Measurements from ENCODE around the gene MLN. TPM values are rescaled to one million over a fixed set of nuclear protein-coding genes. Genes with fewer than 3 reads are reported as not detected.
A peak's percentile ranks its signal among the peaks of the same experiment; 100 is the strongest.

MLN gene
- total and polyA plus RNA-seq, 7 experiments from 2014 or later, result not detected

GRCh38 chr6:33816911-33817310 lies 13.1 kb upstream of the MLN start:
- DNase-seq (no peak), ATAC-seq (no peak)
- H3K27me3 Mint-ChIP-seq, result peaks cover 20 to 41% (median 33%) of the 10 kb centered on the region in 5 donors
- H3K4me3 Mint-ChIP-seq, result no peak overlapping the region
- H3K4me1 ChIP-seq (ENCODE audit: control insufficient read depth in 2 of 2, insufficient read depth in 2 of 2, low read length in 2 of 2), result no peaks in the 10 kb centered on the region
- ChIA-PET CTCF (no interaction called here), POLR2A (no interaction called here)
- peaks cover 0 to 15% (median 8%) of the 10 kb centered on the region in 7 donors for H3K4me1 Mint-ChIP-seq
- intact Hi-C loops (cut with micrococcal nuclease), result no loop called here
- H3K27ac ChIP-seq (ENCODE audit: low read depth, low read length), result no peak overlapping the region
- H3K36me3 ChIP-seq (ENCODE audit: control insufficient read depth in 2 of 3, insufficient read depth in 3 of 3, low read length in 3 of 3), result no peaks in the 10 kb centered on the region
- H3K27me3 ChIP-seq (ENCODE audit: control insufficient read depth in 2 of 2, insufficient read depth in 2 of 2, low read length in 2 of 2), result peaks cover 0 to 6% of the 10 kb centered on the region in 2 donors
- no peak overlapping the region for H3K4me3 ChIP-seq (ENCODE audit: low read length)
- H3K9me3 ChIP-seq (ENCODE audit: control insufficient read depth in 2 of 3, low read length in 3 of 3), result no peaks in the 10 kb centered on the region
- H3K36me3 Mint-ChIP-seq, result peaks cover 0 to 5% (median 0%) of the 10 kb centered on the region in 5 donors
- peaks cover 0 to 4% (median 0%) of the 10 kb centered on the region in 11 donors for H3K9me3 Mint-ChIP-seq
- H3K27ac Mint-ChIP-seq, result no peak overlapping the region

GRCh38 chr6:33815854-33816253 lies 12.1 kb upstream of the MLN start:
- Mint-ChIP-seq H3K9me3 (peaks cover 0 to 4% (median 0%) of the 10 kb centered on the region in 11 donors), H3K4me1 (peaks cover 0 to 11% (median 6%) of the 10 kb centered on the region in 7 donors), H3K27me3 (peaks cover 27 to 49% (median 43%) of the 10 kb centered on the region in 5 donors), H3K4me3 (peak overlapping the region in 1 of 10 donors; percentile 37), H3K36me3 (peaks cover 0 to 5% (median 0%) of the 10 kb centered on the region in 5 donors), H3K27ac (no peak overlapping the region)
- no peaks in the 10 kb centered on the region for H3K4me1 ChIP-seq (ENCODE audit: control insufficient read depth in 2 of 2, insufficient read depth in 2 of 2, low read length in 2 of 2)
- H3K4me3 ChIP-seq (ENCODE audit: low read length), result no peak overlapping the region
- POLR2A ChIA-PET, result interaction anchor here (0.8 kb wide), 1 partner anchor 61 kb away, joined by 3 read pairs; no protein-coding TSS in a partner anchor
- no peak for DNase-seq
- H3K9me3 ChIP-seq (ENCODE audit: control insufficient read depth in 2 of 3, low read length in 3 of 3), result no peaks in the 10 kb centered on the region
- H3K27me3 ChIP-seq (ENCODE audit: control insufficient read depth in 2 of 2, insufficient read depth in 2 of 2, low read length in 2 of 2), result peaks cover 0 to 6% of the 10 kb centered on the region in 2 donors
- CTCF ChIA-PET, result interaction anchor here (0.9 kb wide), 1 partner anchor 10 kb away, joined by 3 read pairs; no protein-coding TSS in a partner anchor
- intact Hi-C loops (cut with micrococcal nuclease), result no loop called here
- no peaks in the 10 kb centered on the region for H3K36me3 ChIP-seq (ENCODE audit: control insufficient read depth in 2 of 3, insufficient read depth in 3 of 3, low read length in 3 of 3)
- no peak overlapping the region for H3K27ac ChIP-seq (ENCODE audit: low read depth, low read length)
- ATAC-seq, result peak; percentile 42

GRCh38 chr6:33813990-33814985 lies 10.5 kb upstream of the MLN start:
- Mint-ChIP-seq H3K27me3 (peaks cover 30 to 54% (median 51%) of the 10 kb centered on the region in 5 donors), H3K27ac (no peak overlapping the region), H3K36me3 (peaks cover 0 to 5% (median 0%) of the 10 kb centered on the region in 5 donors), H3K9me3 (peaks cover 0 to 4% (median 0%) of the 10 kb centered on the region in 11 donors), H3K4me1 (peaks cover 1 to 8% (median 4%) of the 10 kb centered on the region in 7 donors), H3K4me3 (no peak overlapping the region)
- intact Hi-C loops (cut with micrococcal nuclease), result loop anchor here in 1 of 2 donors (2.0 kb wide), 1 partner anchor 25 kb away; the partner anchor contains the start of gene LEMD2
- Histone ChIP-seq H3K27me3 (ENCODE audit: control insufficient read depth in 2 of 2, insufficient read depth in 2 of 2, low read length in 2 of 2) (peaks cover 0 to 6% of the 10 kb centered on the region in 2 donors), H3K27ac (ENCODE audit: low read depth, low read length) (no peak overlapping the region), H3K9me3 (ENCODE audit: control insufficient read depth in 2 of 3, low read length in 3 of 3) (no peaks in the 10 kb centered on the region), H3K4me1 (ENCODE audit: control insufficient read depth in 2 of 2, insufficient read depth in 2 of 2, low read length in 2 of 2) (no peaks in the 10 kb centered on the region), H3K36me3 (ENCODE audit: control insufficient read depth in 2 of 3, insufficient read depth in 3 of 3, low read length in 3 of 3) (no peaks in the 10 kb centered on the region), H3K4me3 (ENCODE audit: low read length) (no peak overlapping the region)
- DNase-seq, result no peak
- ChIA-PET POLR2A (no interaction called here), CTCF (no interaction called here)
- ATAC-seq, result no peak

- no peaks in the 10 kb centered on the region for H3K36me3 ChIP-seq (ENCODE audit: control insufficient read depth in 2 of 3, insufficient read depth in 3 of 3, low read length in 3 of 3)
- ATAC-seq, result no peak
- H3K4me1 ChIP-seq (ENCODE audit: control insufficient read depth in 2 of 2, insufficient read depth in 2 of 2, low read length in 2 of 2), result no peaks in the 10 kb centered on the region
- Mint-ChIP-seq H3K4me1 (peaks cover 5 to 15% (median 10%) of the 10 kb centered on the region in 7 donors), H3K4me3 (no peak overlapping the region), H3K27ac (peak overlapping the region in 1 of 9 donors; percentile 51), H3K36me3 (peaks cover 0 to 5% (median 0%) of the 10 kb centered on the region in 5 donors), H3K27me3 (peaks cover 30 to 61% (median 54%) of the 10 kb centered on the region in 5 donors), H3K9me3 (peaks cover 0 to 4% (median 0%) of the 10 kb centered on the region in 11 donors)
- CTCF ChIA-PET, result interaction anchor here (0.5 kb wide), 1 partner anchor 171 kb away, joined by 3 read pairs; no protein-coding TSS in a partner anchor
- intact Hi-C loops (cut with micrococcal nuclease), result loop anchor here in 1 of 2 donors (2.0 kb wide), 1 partner anchor 25 kb away; the partner anchor contains the start of gene LEMD2
- POLR2A ChIA-PET, result no interaction called here
- H3K27me3 ChIP-seq (ENCODE audit: control insufficient read depth in 2 of 2, insufficient read depth in 2 of 2, low read length in 2 of 2), result peaks cover 0 to 6% of the 10 kb centered on the region in 2 donors
- no peak for DNase-seq
- no peak overlapping the region for H3K27ac ChIP-seq (ENCODE audit: low read depth, low read length)
- no peaks in the 10 kb centered on the region for H3K9me3 ChIP-seq (ENCODE audit: control insufficient read depth in 2 of 3, low read length in 3 of 3)
- H3K4me3 ChIP-seq (ENCODE audit: low read length), result no peak overlapping the region
Measured at GRCh38 chr6:33813246-33813904, 9.6 kb upstream of the MLN start.

GRCh38 chr6:33812669-33813068 lies 8.9 kb upstream of the MLN start:
- DNase-seq, result peak in 4 of 9 donors; percentile 22 to 61 (median 26)
- H3K27ac ChIP-seq (ENCODE audit: low read depth, low read length), result no peak overlapping the region
- no peaks in the 10 kb centered on the region for H3K9me3 ChIP-seq (ENCODE audit: control insufficient read depth in 2 of 3, low read length in 3 of 3)
- Mint-ChIP-seq H3K27ac (no peak overlapping the region), H3K4me3 (no peak overlapping the region), H3K9me3 (peaks cover 0 to 4% (median 0%) of the 10 kb centered on the region in 11 donors), H3K27me3 (peaks cover 30 to 68% (median 61%) of the 10 kb centered on the region in 5 donors), H3K4me1 (peaks cover 10 to 22% (median 17%) of the 10 kb centered on the region in 7 donors), H3K36me3 (peaks cover 0 to 5% (median 0%) of the 10 kb centered on the region in 5 donors)
- intact Hi-C loops (cut with micrococcal nuclease), result loop anchor here in 1 of 2 donors (2.0 kb wide), 1 partner anchor 24 kb away; the partner anchor contains the start of gene LEMD2
- CTCF ChIA-PET, result interaction anchor here (0.5 kb wide), 1 partner anchor 172 kb away, joined by 3 read pairs; no protein-coding TSS in a partner anchor
- H3K36me3 ChIP-seq (ENCODE audit: control insufficient read depth in 2 of 3, insufficient read depth in 3 of 3, low read length in 3 of 3), result no peaks in the 10 kb centered on the region
- H3K4me3 ChIP-seq (ENCODE audit: low read length), result no peak overlapping the region
- H3K4me1 ChIP-seq (ENCODE audit: control insufficient read depth in 2 of 2, insufficient read depth in 2 of 2, low read length in 2 of 2), result peaks cover 5 to 7% of the 10 kb centered on the region in 2 donors
- peaks cover 0 to 6% of the 10 kb centered on the region in 2 donors for H3K27me3 ChIP-seq (ENCODE audit: control insufficient read depth in 2 of 2, insufficient read depth in 2 of 2, low read length in 2 of 2)
- POLR2A ChIA-PET, result no interaction called here
- no peak for ATAC-seq

- ATAC-seq (no peak), DNase-seq (no peak)
- Mint-ChIP-seq H3K27ac (no peak overlapping the region), H3K4me1 (peaks cover 18 to 31% (median 29%) of the 10 kb centered on the region in 7 donors), H3K4me3 (no peak overlapping the region), H3K36me3 (no peaks in the 10 kb centered on the region), H3K9me3 (no peaks in the 10 kb centered on the region), H3K27me3 (peaks cover 20 to 64% (median 49%) of the 10 kb centered on the region in 5 donors)
- intact Hi-C loops (cut with micrococcal nuclease), result no loop called here
- Histone ChIP-seq H3K4me1 (ENCODE audit: control insufficient read depth in 2 of 2, insufficient read depth in 2 of 2, low read length in 2 of 2) (peaks cover 8 to 12% of the 10 kb centered on the region in 2 donors), H3K4me3 (ENCODE audit: low read length) (no peak overlapping the region), H3K27me3 (ENCODE audit: control insufficient read depth in 2 of 2, insufficient read depth in 2 of 2, low read length in 2 of 2) (peaks cover 0 to 6% of the 10 kb centered on the region in 2 donors), H3K36me3 (ENCODE audit: control insufficient read depth in 2 of 3, insufficient read depth in 3 of 3, low read length in 3 of 3) (no peaks in the 10 kb centered on the region), H3K9me3 (ENCODE audit: control insufficient read depth in 2 of 3, low read length in 3 of 3) (no peaks in the 10 kb centered on the region), H3K27ac (ENCODE audit: low read depth, low read length) (no peak overlapping the region)
- CTCF ChIA-PET, result no interaction called here
- POLR2A ChIA-PET, result no interaction called here
Measured at GRCh38 chr6:33809594-33809993, 5.8 kb upstream of the MLN start.

Measured in naive thymus-derived CD4-positive, alpha-beta T cell (primary cell).